ENCODE data around the gene NFIC. TPM values are rescaled to one million over a fixed set of nuclear protein-coding genes. Genes with fewer than 3 reads are reported as not detected.

The NFIC gene
- polyA plus RNA-seq, 1 donor from 2014 or later: 0.24 TPM

GRCh38 chr19:3456925-3457527 lies 90.6 kb downstream of the NFIC start:
- H3K9me3 ChIP-seq (ENCODE audit: low read length): no peaks in the 10 kb centered on the region
- H3F3A ChIP-seq (ENCODE audit: insufficient read depth, low read length, poor library complexity, severe bottlenecking): no peaks in the 10 kb centered on the region
- no peak overlapping the region for H2AFZ ChIP-seq (ENCODE audit: low read depth, low read length)
- TF ChIP-seq REST (IDR thresholded peaks at IDR 0.05; ENCODE audit: borderline replicate concordance) (no peak), POLR2AphosphoS5 (IDR thresholded peaks at IDR 0.05) (no peak), TAF1 (IDR thresholded peaks at IDR 0.05; ENCODE audit: low read depth) (no peak)
- H3K27ac ChIP-seq (ENCODE audit: low read length): no peak overlapping the region
- H3K27me3 ChIP-seq (ENCODE audit: insufficient read depth, low read depth, low read length): no peaks in the 10 kb centered on the region
- H3K9ac ChIP-seq (ENCODE audit: low read length): no peak overlapping the region
- H3K9me2 ChIP-seq (ENCODE audit: insufficient read depth, low read length): no peaks in the 10 kb centered on the region
- H3K36me3 ChIP-seq (ENCODE audit: insufficient read depth, low read length): no peaks in the 10 kb centered on the region
- H3K4me3 ChIP-seq (ENCODE audit: low read length): no peak overlapping the region
- no peaks in the 10 kb centered on the region for H4K20me1 ChIP-seq (ENCODE audit: insufficient read depth)
- no peak overlapping the region for H3K4me2 ChIP-seq (ENCODE audit: low read length)
- no peaks in the 10 kb centered on the region for H3K79me2 ChIP-seq (replicated peaks; ENCODE audit: insufficient read depth, low read length)

- no peaks in the 10 kb centered on the region for H3K79me2 ChIP-seq (replicated peaks; ENCODE audit: insufficient read depth, low read length)
- H3K9me3 ChIP-seq (ENCODE audit: low read length): no peaks in the 10 kb centered on the region
- no peak overlapping the region for H3K4me2 ChIP-seq (ENCODE audit: low read length)
- no peaks in the 10 kb centered on the region for H3K9me2 ChIP-seq (ENCODE audit: insufficient read depth, low read length)
- no peaks in the 10 kb centered on the region for H4K20me1 ChIP-seq (ENCODE audit: insufficient read depth)
- no peak overlapping the region for H3K9ac ChIP-seq (ENCODE audit: low read length)
- no peak overlapping the region for H2AFZ ChIP-seq (ENCODE audit: low read depth, low read length)
- H3K4me3 ChIP-seq (ENCODE audit: low read length): no peak overlapping the region
- no peaks in the 10 kb centered on the region for H3F3A ChIP-seq (ENCODE audit: insufficient read depth, low read length, poor library complexity, severe bottlenecking)
- peaks cover 5% of the 10 kb centered on the region for H3K27me3 ChIP-seq (ENCODE audit: insufficient read depth, low read depth, low read length)
- TF ChIP-seq SMC3 (conservative IDR thresholded peaks at IDR 0.05; ENCODE audit: poor library complexity) (no peak), REST (IDR thresholded peaks at IDR 0.05; ENCODE audit: borderline replicate concordance) (no peak), EZH2 (IDR thresholded peaks at IDR 0.05; ENCODE audit: borderline replicate concordance, insufficient read depth, low read length, poor library complexity, severe bottlenecking) (no peak), MXI1 (conservative IDR thresholded peaks at IDR 0.05; ENCODE audit: poor library complexity, severe bottlenecking) (no peak), CTCF (IDR thresholded peaks at IDR 0.05; ENCODE audit: poor library complexity, severe bottlenecking) (no peak), TAF1 (IDR thresholded peaks at IDR 0.05; ENCODE audit: low read depth) (no peak), RAD21 (conservative IDR thresholded peaks at IDR 0.05) (no peak), POLR2AphosphoS5 (IDR thresholded peaks at IDR 0.05) (no peak), EP300 (conservative IDR thresholded peaks at IDR 0.05; ENCODE audit: poor library complexity, severe bottlenecking) (no peak)
- H3K27ac ChIP-seq (ENCODE audit: low read length): no peak overlapping the region
- no peaks in the 10 kb centered on the region for H3K36me3 ChIP-seq (ENCODE audit: insufficient read depth, low read length)
These were observed 91.3 kb downstream of the NFIC start for GRCh38 chr19:3457528-3458228.
